GM19395 (cell line): ENCODE measurements around the gene SORBS2.

Experiments
- ATAC-seq: cut with Tn5 transposase; IDR thresholded peaks from one replicate; pipeline ENCODE4 v1.9.1; 2021; ENCODE audit warnings: mild to moderate bottlenecking, moderate library complexity; ENCODE audit not compliant: unreplicated experiment

Gene SORBS2

DNA sequence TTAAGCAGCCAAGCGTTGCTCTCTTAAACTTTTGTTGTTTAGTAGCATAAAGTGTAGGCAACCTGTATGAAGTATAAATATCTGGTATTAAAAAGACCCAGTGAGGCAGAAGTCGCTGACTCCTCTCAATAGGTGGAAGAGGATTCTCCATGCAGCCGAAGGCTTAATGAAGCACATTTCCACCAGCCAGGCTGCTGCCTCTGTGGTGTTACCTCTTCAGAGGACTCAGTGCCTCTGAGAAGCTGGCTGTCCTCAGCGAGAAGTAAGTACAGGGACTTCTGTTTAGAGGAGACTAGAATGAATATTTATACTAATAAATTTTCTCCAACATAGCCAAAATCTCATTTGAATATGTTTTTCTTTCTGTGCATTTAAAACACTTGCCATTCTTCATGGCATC lies 6.0 kb downstream of the SORBS2 start:
- no peak for ATAC-seq

DNA sequence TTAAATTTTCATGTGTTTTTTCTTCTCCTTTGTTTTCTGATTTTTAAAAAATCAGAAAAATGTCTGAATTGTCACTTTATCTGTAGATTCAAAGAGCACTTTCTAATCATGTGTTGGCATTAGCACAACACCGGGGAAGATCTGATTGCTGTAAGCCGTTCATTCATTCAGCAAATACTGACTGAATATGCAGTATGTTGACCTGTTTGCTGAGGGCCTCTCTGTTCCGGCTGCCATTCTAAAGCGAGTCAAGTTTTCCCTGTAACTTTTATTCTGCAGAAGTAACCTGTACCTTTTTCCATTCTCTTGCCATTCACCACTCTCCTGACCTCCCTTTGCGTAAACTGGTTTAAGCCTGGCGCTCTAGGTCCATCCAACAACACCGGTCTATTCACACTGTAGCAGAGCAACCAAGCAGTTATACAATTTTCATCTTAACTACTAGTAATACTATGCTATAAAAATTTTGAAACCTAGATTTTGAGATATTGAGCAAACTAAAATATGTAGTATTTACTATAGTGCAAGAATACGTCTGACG lies 6.7 kb downstream of the SORBS2 start:
- ATAC-seq: no peak

DNA sequence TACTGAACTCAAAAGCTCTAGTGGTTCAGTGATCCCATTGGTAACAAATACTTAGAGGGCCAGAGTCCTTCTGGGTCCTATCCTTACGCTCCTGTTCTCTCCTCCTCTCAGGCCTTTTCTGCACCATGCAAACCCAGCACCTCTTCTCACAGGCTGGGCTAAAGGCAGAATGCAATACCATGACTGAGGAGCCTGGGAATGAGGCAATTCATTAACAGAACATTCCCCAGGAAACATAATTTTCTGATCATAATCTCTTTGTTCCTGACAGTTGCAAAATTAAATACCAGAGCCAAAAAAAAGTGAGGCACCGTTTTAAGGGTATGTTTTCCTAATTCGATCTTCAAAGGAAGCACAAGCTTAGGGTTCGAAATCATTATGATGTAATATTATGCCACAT lies 9.0 kb downstream of the SORBS2 start:
- no peak for ATAC-seq

DNA sequence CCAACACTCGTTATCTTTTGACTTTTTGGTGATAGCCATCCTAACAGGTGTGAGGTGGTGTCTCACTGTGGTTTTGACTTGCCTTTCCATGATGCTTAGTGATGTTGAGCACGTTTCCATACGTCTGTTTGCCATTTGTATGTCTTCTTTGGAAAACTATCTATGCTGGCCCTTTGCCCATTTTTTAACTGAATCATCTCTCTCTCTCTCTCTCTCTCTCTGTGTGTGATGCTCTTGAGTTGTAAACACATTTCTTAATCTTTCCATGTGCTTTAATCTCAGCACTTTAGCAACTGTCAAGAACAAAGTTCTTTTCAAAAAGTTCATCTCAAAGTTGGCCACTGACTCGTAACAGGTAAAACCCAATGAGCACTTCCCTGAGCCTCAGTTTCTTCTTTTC lies 10.5 kb downstream of the SORBS2 start:
- ATAC-seq: no peak

DNA sequence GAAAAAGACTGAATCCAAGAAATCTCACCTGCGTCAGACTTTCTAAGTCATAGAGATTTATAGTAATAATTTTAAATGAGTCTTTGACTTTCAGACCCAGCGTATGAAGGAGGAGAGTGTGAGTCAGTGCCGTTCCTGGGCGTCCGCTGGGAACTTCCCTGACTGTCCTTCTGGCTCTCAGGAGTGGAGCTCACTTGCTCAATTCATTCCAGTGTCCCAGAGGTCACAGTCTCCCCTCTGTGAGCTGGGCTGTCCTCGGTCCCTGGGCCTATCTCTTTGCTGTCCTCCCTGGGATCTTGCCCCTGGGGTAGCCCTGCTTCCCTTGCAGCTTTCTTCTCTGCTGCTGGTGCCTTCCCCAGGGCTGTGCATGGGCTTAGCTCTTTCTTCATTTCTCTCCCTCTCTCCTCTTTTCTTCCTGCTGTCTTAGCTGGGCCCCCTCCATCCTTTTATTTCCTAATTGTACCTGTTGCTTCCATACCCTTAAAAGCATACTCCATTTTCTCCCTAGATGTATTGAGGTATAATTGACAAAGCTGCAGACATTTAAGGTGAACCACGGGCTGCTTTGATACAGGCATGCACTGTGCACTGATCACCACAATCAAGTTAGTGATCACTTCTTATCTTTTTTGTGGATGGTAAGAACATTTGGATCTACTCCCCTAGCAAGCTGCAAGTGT lies 11.6 kb downstream of the SORBS2 start:
- ATAC-seq: no peak

DNA sequence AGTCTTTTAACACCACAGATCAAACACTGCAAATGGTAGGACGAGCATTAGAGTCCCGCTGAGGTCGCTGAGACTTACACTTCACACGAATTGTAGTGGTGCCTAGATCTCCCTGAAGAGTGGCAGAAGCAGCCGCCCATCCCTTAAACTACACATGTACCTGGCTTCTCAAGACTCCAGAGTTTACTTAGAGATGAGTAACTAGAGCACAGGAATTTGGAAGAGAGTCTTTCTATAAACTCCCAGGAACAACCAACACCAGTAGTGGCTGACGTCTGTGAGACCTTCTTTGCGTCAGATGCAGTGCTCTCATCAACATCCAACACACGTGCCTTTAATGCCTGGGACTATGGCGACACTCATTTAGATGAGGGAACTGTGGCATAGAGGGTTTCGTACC lies 12.6 kb downstream of the SORBS2 start:
- no peak for ATAC-seq

DNA sequence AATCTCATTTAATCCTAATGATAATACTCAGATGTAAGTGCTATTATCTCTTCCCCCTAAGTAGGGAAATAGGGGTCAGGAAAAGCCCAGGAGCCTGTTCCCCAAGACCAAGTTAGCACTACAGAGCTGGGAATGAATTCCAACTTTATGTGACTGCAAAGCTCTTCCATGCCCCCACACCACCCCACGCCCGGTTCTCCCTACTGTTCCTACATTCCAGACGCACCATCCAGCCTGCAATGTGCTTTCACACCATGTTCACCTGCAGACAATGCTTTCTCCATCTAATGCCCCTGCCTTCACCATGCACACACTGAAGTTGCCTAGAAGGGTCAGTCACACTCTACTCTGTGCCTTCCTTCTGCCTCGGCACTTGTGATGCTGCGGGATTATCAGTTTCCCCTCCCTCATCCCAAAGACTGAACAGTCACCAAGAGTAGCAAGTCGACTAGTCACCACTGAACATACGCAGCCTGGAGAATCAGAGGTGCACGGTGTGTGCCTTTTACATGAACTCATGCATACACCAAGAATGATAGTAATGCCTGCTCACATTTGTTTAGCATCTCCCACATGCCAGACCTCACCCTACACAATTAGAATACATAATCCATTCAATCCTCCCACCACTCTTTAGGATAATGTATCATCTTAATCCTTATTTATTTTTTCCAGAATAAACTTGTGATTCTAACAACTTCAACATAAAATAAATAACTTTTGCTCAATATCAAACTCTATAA lies 14.2 kb downstream of the SORBS2 start:
- ATAC-seq: no peak

DNA sequence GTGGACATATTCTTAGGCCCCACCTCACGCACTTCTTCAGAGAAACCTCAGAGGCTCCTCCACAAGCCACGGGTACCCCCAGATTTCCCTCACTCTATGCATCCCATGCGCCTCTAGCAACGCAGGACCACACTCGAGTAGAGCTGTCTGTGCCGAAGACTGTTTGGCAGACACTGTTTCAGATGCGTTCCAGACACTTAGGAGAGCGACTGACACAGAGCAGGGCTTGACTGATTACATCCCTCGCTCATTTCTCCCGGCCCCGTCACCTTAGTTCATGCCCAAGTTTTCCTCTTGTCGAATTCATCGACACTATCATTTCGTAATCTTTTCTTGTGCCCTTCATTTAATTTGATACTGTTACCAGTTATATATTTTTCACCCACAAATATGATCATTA lies 15.0 kb downstream of the SORBS2 start:
- no peak for ATAC-seq

DNA sequence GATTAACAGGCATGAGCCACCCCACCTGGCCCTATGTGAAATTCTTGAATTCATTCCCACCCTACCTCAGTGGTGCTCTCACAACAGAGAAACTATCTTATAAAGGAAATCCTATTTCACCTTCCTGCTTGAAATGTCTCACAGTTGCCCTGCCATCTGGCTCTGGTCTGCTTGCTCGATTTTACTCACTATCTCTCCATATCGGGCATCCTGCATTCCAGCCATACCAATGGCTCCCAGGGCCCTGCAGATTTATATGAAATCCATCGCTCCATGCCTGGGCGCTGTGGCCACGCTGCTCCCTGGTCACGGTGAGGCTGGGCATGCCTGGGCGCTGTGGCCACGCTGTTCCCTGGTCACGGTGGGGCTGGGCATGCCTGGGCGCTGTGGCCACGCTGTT lies 15.8 kb downstream of the SORBS2 start:
- no peak for ATAC-seq

DNA sequence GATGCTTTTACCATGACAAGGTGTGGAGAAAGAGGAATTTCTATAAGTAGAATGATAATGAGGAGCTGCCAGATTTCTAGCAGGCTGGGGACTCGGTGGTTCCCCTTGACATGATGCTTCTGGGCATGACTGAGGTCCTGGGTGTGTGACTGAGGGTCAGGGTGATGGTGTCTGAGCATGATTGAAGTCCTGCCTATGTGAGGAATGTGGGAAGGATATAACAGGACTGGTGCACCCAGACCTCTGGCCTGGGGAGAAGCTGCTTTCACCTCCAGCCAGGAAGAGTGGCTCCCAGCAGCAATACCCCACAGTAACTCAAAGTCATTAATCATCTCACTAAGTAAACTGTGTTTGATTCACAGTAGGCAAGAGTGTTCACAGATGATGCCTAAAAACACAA lies 17.4 kb downstream of the SORBS2 start:
- no peak for ATAC-seq

DNA sequence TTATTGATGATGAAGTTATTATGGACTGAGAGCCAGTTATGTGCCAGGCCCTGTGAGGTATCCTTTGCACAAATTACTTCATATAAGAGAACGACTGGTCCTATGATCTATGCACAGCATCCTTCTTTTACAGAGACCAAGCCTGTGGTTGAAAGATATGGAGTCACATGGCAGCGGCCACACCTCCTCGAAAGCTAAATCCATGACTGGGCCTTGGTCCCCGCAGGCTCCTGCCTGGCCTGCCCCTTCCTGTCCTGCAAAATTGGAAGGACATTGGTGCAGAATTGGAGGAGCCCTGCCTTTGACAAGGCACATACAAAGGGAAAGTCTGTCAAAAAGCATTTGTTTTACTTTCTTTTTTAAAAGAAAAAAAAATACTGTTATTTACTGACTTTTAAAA lies 18.3 kb downstream of the SORBS2 start:
- ATAC-seq: no peak

DNA sequence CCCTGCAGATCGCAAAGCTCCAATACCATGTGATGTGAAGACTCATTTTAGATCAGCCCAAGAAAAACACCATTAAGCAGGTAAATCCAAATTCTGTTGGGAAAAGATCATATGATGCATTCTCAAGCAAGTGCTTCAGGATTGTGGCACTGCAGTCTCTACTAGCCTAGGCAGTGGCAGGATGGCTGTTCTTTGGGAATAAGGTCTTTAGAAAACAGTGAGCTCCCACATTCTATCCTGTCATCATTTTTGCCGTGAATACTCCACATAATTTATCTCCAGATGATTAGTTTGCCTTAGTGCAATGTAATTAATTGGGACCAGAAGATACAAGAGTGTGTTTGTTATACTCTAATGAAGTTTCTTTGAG lies 18.9 kb downstream of the SORBS2 start:
- ATAC-seq: no peak

DNA sequence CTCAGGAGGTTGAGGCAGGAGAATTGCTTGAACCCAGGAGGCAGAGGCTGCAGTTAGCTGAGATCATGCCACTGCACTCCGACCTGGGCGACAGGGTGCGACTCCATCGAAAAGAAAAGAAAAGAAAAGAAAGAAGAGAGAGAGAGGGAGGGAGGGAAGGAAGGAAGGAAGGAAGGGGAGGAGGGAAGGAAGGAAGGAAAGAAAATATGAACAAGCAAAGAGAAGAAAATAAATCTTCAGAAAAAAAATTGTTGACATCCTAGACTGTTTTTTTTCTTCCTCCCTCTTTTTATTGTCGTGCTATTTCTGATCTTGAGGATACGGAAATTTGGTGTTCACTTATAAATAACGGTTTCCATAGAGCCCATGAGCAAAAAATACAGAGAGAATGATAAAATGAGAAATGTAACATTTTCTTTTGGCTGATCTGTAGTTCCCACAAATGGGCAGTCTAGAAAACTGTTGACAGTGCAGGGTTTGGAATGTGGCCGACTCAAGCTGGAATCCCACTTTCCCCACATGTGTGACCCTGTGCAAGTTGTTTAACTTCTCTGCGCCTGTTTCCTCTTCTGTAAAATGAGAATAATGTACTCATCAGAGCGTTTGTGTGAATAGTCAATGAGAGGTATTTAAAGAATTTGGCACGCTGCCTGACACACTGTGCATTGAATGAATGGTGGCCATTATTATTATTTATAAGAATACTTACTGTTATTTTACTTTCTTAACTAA lies 19.4 kb downstream of the SORBS2 start:
- no peak for ATAC-seq

DNA sequence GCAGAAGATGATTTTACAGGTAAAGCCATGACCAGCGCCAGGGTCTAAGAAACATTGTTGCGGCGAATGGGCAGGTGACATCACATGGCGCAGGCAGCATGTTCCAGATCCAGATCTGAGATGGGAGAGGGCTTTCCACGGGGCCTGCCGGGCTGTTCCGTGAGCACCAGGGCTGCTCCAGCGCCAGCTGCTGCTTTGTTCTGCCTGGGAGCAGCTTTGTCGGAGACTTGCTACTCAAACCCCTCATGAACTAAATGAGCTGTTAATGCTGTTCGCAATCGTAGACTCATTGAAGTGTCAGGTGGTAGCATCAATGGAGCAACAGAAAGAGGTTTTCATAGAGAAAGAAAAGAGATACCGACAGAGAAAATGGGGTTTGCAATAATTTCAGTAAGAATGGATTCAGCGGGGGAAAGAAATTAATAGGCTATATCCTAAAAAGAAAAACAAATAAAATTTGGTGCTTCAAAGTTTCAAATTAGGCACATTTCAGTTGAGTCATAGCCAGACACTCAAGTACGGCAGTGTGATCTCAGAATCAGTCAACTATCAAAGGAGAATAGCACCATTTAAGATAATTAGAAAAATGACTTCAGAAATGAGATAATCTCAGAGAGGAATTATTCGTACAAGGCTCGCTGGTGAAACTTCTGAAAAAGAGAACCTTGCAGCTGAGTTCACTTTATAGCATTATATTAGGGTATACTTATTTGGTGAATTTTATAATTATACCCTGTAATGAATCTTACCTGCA lies 23.9 kb downstream of the SORBS2 start:
- no peak for ATAC-seq

DNA sequence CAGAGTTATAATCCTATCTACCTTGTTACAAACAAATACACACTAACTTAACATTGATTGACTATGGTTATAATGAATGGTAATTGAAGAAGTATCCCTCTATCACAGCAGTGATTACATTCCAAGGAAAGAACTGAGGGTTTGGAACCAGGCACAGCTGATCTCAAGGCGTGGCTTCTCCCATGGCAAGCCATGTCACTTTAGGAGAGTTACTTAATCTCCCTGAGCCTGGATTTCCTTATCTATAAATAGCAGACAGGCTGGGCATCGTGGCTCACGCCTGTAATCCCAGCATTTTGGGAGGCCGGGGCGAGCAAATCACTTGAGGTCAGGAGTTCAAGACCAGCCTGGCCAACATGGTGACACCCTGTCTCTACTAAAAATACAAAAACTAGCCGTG lies 25.6 kb downstream of the SORBS2 start:
- no peak for ATAC-seq

DNA sequence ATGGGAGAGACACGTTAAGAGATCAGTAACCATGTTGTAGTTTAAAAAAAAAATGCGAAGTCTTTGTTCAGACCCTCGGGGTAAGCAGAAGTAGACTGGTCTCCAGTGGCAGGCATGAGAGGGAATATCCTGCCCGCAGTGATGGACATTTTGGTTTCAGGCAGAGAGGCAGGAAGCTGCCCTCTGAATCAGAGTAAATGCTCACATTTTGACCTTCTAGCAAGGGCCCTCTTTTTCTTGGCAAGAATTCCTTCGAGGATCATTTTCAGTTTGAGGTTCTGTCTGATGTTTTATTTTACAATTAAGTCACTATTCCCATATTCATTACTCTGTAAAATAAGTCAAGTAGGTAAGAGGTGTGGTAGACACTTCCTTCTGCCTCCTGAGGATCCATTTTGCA lies 28.4 kb downstream of the SORBS2 start:
- ATAC-seq: no peak

DNA sequence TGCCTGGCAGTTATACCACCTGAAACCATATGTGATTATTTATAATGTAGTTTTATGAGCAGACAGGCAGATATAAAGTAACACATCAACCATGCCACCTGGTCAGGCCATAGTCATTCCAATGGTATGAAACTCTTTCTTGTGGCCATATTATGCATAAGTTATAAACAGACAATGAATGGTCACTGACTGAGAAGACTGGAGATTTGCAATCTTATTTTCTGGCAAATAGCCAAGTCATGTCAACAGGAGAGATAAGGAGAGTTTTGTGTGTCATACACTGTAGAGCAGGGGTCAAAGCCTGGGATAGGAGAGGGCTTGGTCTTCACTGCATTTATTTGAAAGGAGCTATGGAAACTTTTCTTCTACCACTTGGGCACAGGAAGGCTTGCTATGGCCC lies 29.5 kb downstream of the SORBS2 start:
- ATAC-seq: no peak

DNA sequence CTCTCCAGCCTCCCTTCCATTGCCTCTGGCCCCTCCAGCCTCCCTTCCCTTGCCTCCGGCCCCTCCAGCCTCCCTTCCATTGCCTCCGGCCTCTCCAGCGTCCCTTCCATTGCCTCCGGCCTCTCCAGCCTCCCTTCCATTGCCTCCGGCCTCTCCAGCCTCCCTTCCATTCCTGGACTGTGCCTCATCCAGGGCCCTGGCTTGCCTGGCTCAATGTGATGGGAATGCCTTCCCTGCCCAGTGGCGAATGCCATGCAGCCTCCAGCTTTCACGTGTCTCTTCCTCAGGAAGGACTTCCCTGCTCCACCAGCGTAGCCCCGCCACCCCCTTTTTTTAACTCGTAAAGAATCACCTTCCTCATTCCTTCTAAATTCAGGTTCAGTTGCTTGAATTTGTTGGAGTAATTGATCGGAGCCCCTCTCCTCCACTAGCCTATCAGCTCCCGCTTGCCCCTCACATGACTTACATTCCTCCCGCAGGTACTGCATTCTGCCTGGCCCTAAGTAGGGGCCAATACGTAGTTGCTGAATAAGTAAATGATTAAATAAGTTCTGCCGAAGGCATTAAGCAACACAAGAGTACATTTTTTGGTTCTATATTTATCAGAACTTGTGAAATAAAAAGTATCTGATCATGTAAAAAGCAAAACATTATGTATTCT lies 30.3 kb downstream of the SORBS2 start:
- ATAC-seq: no peak

DNA sequence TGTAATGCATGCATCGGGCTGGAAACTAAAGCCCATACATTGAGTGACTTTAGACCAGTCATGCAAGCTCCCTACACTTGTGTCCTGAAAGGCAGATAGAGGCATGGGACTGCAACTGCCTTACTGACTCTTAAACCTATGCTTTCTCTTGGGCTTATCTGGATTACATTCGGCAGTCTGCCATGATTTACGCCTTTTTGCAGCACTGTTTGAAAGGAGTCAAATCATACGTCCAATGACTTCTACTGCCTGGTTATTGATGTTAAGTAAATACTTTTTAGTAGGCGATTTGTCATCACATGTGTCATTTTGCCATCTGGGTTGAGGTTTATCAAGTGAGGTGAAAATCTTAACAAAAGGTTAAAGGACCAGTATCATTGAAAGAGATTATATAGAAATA lies 31.5 kb downstream of the SORBS2 start:
- ATAC-seq: no peak

DNA sequence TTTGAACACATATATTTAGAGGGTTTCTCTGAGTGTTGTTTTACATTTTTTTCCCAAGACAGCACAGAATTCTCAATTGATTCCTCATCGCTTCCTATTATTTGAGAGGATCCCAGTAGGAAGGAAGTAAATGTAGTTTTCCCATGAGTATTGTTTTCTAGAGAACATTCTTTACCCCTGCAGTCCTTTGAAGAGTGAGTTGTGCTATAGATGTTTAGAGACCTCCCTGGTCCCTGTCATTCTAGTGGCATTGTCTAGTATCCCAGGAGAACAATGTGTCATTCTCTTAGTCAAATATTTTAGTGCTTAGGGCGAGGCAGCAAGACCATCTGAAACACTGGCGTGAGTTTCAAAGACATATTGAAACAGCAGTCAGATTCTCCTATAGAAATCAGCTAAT lies 32.5 kb downstream of the SORBS2 start:
- ATAC-seq: no peak

DNA sequence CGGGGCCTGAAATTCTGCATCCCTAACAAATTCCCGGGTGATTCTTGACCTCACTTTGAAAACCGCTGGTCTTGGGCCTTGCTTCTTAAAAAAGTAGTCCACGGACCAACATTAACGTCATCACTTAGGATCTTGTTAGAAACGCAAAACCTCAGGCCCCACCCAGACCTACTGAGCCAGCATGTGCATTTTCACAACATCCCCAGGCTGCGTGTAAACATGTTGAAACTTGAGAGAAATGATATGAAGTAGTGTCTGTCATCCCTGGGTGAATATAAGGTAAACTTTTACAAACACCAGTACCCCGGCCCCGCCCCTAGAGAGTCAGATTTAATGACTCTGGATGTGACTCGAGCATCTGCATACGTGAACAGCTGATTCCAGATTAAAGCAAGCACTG lies 33.7 kb downstream of the SORBS2 start:
- no peak for ATAC-seq
